ENCODE results near the gene GRIK4. TPM values are rescaled to one million over a fixed set of nuclear protein-coding genes. Genes with fewer than 3 reads are reported as not detected.

The GRIK4 gene
- total RNA-seq, 2 experiments from 2014 or later, result not detected

- Mint-ChIP-seq H3K4me3 (no peak overlapping the region), H3K36me3 (ENCODE audit: low read depth) (no peaks in the 10 kb centered on the region), H3K4me1 (ENCODE audit: low read depth) (no peaks in the 10 kb centered on the region), H3K27me3 (peaks cover 33% of the 10 kb centered on the region), H3K27ac (no peak overlapping the region), H3K9me3 (no peaks in the 10 kb centered on the region)
- no peak overlapping the region for H3K4me3 ChIP-seq (ENCODE audit: low read length)
- intact Hi-C loops (cut with DNase I, micrococcal nuclease), result no loop called here
- no peaks in the 10 kb centered on the region for H3K4me1 ChIP-seq (ENCODE audit: insufficient read depth, low read length)
- DNase-seq (no peak), ATAC-seq (ENCODE audit: poor library complexity) (no peak)
- TF ChIP-seq CTCF (IDR thresholded peaks at IDR 0.05), result no peak
- peaks cover 12 to 16% of the 10 kb centered on the region in 2 experiments for H3K27me3 ChIP-seq (ENCODE audit: control insufficient read depth in 1 of 2, insufficient read depth in 2 of 2, low read length in 2 of 2)
- ChIA-PET POLR2A (no interaction called here), CTCF (no interaction called here)
- peaks cover 0 to 7% of the 10 kb centered on the region in 2 experiments for H3K9me3 ChIP-seq (ENCODE audit: control insufficient read depth in 1 of 2, insufficient read depth in 1 of 2, low read length in 2 of 2)
- H3K27ac ChIP-seq (ENCODE audit: low read depth in 1 of 2, low read length in 2 of 2), result no peak overlapping the region
- H3K36me3 ChIP-seq (ENCODE audit: insufficient read depth, low read length), result no peaks in the 10 kb centered on the region
Measured at GRCh38 chr11:120676991-120677390, 165.4 kb downstream of the GRIK4 start.

DNA sequence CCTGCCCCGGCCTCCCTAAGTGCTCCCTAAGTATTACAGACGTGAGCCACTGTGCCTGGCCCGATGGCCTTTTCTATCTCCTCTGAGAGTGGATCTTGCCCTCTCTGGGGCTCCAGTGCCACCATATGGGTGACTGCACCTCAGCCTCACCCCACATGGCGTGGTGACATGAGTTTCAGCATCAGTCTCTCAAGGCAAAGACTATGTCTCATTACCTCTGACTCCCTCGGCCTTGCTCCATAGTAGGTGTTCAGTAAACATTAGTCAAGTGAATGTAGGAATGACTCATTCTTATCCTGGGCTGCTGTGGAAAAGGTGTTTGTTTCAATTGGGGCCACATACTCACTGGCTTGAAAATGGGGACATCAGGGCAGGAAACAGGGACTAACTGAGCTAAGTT, 168.8 kb downstream of the GRIK4 start:
- no peak for ATAC-seq (ENCODE audit: poor library complexity)
- H3K36me3 Mint-ChIP-seq (ENCODE audit: low read depth), result no peaks in the 10 kb centered on the region
- H3K4me3 ChIP-seq (ENCODE audit: low read length), result no peak overlapping the region
- POLR2A ChIA-PET, result no interaction called here
- no peaks in the 10 kb centered on the region for H3K9me3 Mint-ChIP-seq
- H3K27ac ChIP-seq (ENCODE audit: low read depth in 1 of 2, low read length in 2 of 2), result no peak overlapping the region
- peaks cover 41% of the 10 kb centered on the region for H3K27me3 Mint-ChIP-seq
- H3K4me1 ChIP-seq (ENCODE audit: insufficient read depth, low read length), result no peaks in the 10 kb centered on the region
- CTCF ChIA-PET, result no interaction called here
- no peaks in the 10 kb centered on the region for H3K36me3 ChIP-seq (ENCODE audit: insufficient read depth, low read length)
- H3K4me3 Mint-ChIP-seq, result no peak overlapping the region
- DNase-seq, result no peak
- peaks cover 9 to 10% of the 10 kb centered on the region in 2 experiments for H3K27me3 ChIP-seq (ENCODE audit: control insufficient read depth in 1 of 2, insufficient read depth in 2 of 2, low read length in 2 of 2)
- H3K27ac Mint-ChIP-seq, result no peak overlapping the region
- H3K4me1 Mint-ChIP-seq (ENCODE audit: low read depth), result no peaks in the 10 kb centered on the region
- TF ChIP-seq CTCF (IDR thresholded peaks at IDR 0.05), result no peak
- peaks cover 0 to 7% of the 10 kb centered on the region in 2 experiments for H3K9me3 ChIP-seq (ENCODE audit: control insufficient read depth in 1 of 2, insufficient read depth in 1 of 2, low read length in 2 of 2)
- intact Hi-C loops (cut with DNase I, micrococcal nuclease), result loop anchor here in 1 of 2 experiments (10.0 kb wide), 2 partner anchors 434 to 506 kb away; no protein-coding TSS in a partner anchor

DNA sequence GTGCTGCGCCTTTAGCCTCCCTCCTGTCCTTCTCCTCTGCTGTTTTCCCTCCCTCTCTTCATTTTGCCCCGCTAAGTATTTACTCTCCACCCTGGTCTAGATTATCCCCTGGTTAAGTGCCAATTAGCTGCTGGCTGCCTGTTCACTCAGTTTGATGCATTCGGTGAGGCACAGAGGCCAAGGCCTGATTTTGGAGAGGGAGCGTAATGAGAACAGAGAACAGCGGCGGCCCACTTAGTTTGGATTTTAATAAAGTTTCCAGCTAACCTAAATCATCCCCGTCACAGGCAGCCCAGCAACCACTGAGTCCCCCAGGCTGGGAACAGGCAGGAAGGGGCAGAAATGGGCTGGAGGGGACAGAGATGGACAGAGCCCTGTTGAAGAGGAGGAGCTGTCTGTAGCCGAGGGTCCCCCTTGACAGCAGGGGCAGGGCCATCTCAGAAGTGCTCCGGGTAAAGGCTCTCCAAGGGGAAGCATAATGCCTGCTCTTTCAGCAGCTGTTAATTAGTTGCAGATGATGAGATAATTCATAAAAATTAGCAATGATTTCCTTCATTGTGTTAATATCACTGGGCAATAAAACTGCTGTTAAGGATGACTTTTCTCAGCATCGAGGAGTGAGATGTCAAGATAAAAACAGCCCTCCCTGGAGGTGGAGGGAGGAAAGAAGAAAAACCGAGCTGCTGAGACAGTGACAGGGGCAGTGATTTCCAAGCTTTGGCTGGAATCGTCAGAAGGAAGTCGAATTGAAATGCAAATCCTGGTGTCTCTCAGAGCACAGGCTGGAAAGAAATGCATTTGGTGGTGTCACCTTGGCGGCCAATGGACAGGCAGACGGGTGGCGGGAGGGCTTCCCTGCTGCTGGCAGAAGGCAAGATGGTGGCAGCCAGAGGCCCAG, 170.1 kb downstream of the GRIK4 start:
- Histone ChIP-seq H3K36me3 (ENCODE audit: insufficient read depth, low read length) (no peaks in the 10 kb centered on the region), H3K4me1 (ENCODE audit: insufficient read depth, low read length) (no peaks in the 10 kb centered on the region), H3K27me3 (ENCODE audit: control insufficient read depth in 1 of 2, insufficient read depth in 2 of 2, low read length in 2 of 2) (peaks cover 4 to 7% of the 10 kb centered on the region in 2 experiments), H3K4me3 (ENCODE audit: low read length) (no peak overlapping the region), H3K9me3 (ENCODE audit: control insufficient read depth in 1 of 2, insufficient read depth in 1 of 2, low read length in 2 of 2) (no peaks in the 10 kb centered on the region), H3K27ac (ENCODE audit: low read depth in 1 of 2, low read length in 2 of 2) (no peak overlapping the region)
- Mint-ChIP-seq H3K4me1 (ENCODE audit: low read depth) (no peaks in the 10 kb centered on the region), H3K27ac (no peak overlapping the region), H3K9me3 (no peaks in the 10 kb centered on the region), H3K27me3 (peaks cover 42% of the 10 kb centered on the region), H3K36me3 (ENCODE audit: low read depth) (no peaks in the 10 kb centered on the region), H3K4me3 (no peak overlapping the region)
- intact Hi-C loops (cut with DNase I, micrococcal nuclease), result loop anchor here in 1 of 2 experiments (10.0 kb wide), 2 partner anchors 433 to 507 kb away; no protein-coding TSS in a partner anchor
- TF ChIP-seq CTCF (IDR thresholded peaks at IDR 0.05), result no peak
- CTCF ChIA-PET, result no interaction called here
- POLR2A ChIA-PET, result no interaction called here
- DNase-seq (no peak), ATAC-seq (ENCODE audit: poor library complexity) (no peak)

Measured in CD4-positive, alpha-beta T cell (primary cell).